ENCODE results near the gene ZNF582. TPM values are rescaled to one million over a fixed set of nuclear protein-coding genes. Genes with fewer than 3 reads are reported as not detected.

Gene ZNF582
- total RNA-seq, 2 experiments from 2014 or later, result 1.5 to 1.8 TPM

GRCh38 chr19:56404705-56405056 lies 11.3 kb upstream of the ZNF582 start:
- Histone ChIP-seq H3K4me1 (ENCODE audit: insufficient read depth, low read length) (peaks cover 22% of the 10 kb centered on the region), H3K4me3 (ENCODE audit: low read length) (peak overlapping the region; percentile 82), H3K27me3 (ENCODE audit: control insufficient read depth in 1 of 2, insufficient read depth in 2 of 2, low read length in 2 of 2) (no peaks in the 10 kb centered on the region), H3K27ac (ENCODE audit: low read depth in 1 of 2, low read length in 2 of 2) (no peak overlapping the region), H3K9me3 (ENCODE audit: control insufficient read depth in 1 of 2, insufficient read depth in 1 of 2, low read length in 2 of 2) (peaks cover 22 to 49% of the 10 kb centered on the region in 2 experiments), H3K36me3 (ENCODE audit: insufficient read depth, low read length) (peaks cover 29% of the 10 kb centered on the region)
- ATAC-seq (ENCODE audit: poor library complexity) (no peak), DNase-seq (no peak)
- intact Hi-C loops (cut with DNase I, micrococcal nuclease), result loop anchor here (1.0 to 10.0 kb wide), 4 partner anchors 11 to 188 kb away; partner anchors contain the start of genes ZFP28 (in 1 of the 2) and ZNF582 (in 1 of the 2)
- Mint-ChIP-seq H3K4me3 (peak overlapping the region; percentile 99), H3K36me3 (ENCODE audit: low read depth) (peaks cover 96% of the 10 kb centered on the region), H3K9me3 (peaks cover 24% of the 10 kb centered on the region), H3K27ac (peak overlapping the region; percentile 95), H3K4me1 (ENCODE audit: low read depth) (peaks cover 32% of the 10 kb centered on the region), H3K27me3 (no peaks in the 10 kb centered on the region)
- CTCF ChIA-PET, result no interaction called here
- TF ChIP-seq, protein P1, sequence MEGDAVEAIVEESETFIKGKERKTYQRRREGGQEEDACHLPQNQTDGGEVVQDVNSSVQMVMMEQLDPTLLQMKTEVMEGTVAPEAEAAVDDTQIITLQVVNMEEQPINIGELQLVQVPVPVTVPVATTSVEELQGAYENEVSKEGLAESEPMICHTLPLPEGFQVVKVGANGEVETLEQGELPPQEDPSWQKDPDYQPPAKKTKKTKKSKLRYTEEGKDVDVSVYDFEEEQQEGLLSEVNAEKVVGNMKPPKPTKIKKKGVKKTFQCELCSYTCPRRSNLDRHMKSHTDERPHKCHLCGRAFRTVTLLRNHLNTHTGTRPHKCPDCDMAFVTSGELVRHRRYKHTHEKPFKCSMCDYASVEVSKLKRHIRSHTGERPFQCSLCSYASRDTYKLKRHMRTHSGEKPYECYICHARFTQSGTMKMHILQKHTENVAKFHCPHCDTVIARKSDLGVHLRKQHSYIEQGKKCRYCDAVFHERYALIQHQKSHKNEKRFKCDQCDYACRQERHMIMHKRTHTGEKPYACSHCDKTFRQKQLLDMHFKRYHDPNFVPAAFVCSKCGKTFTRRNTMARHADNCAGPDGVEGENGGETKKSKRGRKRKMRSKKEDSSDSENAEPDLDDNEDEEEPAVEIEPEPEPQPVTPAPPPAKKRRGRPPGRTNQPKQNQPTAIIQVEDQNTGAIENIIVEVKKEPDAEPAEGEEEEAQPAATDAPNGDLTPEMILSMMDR (IDR thresholded peaks at IDR 0.05), result no peak
- POLR2A ChIA-PET, result interaction anchor here (0.6 to 2.1 kb wide), 3 partner anchors 11 to 835 kb away, joined by 3 to 23 read pairs (median 3); partner anchors contain the start of genes ZNF582 and ZNF835

DNA sequence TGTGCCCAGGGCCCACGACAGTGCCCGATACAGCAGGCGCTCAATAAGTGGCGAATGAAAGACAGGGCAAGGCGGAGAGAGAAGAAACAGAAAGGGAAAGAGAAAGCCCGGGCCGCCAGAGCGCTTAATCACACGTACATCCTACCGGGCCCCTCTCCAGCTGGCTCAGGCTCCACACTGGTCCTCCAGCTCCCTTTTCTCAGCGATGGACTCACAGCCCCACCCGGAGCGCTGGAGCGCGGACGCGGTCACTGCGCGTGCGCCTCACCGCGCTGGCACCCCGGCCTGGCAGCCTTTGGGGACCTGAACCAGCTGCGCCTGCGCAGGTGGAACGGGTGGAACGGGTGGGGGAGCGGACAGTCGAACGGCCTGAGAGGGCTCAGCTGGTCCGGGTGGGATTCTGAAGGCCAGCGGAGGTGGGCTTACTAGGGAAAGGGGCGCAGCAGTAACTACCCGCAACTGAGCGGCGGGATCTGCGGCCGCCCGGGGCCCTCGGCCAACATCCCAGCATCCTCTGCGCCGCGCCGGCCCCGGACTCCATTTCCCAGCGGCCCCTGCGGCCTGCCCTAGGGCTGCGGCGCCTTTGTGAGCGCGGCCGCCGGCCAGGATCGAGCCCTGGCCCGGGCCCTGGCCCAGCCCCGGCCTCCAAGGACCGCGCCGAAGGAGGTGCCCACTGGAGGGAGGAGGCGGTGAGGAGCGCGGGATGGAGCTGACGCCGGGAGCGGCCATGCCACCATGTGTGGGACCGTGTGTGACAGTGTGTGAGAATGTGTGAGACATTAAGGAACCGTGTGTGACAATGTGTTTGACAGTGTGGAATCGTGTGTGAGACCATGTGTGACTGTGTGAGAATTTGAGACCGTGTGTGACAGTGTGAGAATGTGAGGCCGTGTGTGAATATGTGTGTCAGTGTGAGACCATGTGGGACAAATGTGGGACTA lies 10.7 kb upstream of the ZNF582 start, which contains the start of gene ZNF583:
Gene ZNF583, plus strand, starts transcription at position 569 of the 941 bp plus-strand sequence. CDS start 2,783 bp downstream, outside the sequence.
- Histone ChIP-seq H3K4me3 (ENCODE audit: low read length) (peak within 1 kb of the TSS; percentile 82), H3K9me3 (ENCODE audit: control insufficient read depth in 1 of 2, insufficient read depth in 1 of 2, low read length in 2 of 2) (peaks cover 19 to 49% of the 10 kb centered on the region in 2 experiments), H3K36me3 (ENCODE audit: insufficient read depth, low read length) (peaks cover 23% of the 10 kb centered on the region), H3K4me1 (ENCODE audit: insufficient read depth, low read length) (peaks cover 22% of the 10 kb centered on the region), H3K27ac (ENCODE audit: low read depth in 1 of 2, low read length in 2 of 2) (peak within 1 kb of the TSS; percentile 88 to 96), H3K27me3 (ENCODE audit: control insufficient read depth in 1 of 2, insufficient read depth in 2 of 2, low read length in 2 of 2) (no peaks in the 10 kb centered on the region)
- peak; percentile 84 for ATAC-seq (ENCODE audit: poor library complexity)
- H3K36me3 Mint-ChIP-seq (ENCODE audit: low read depth), result peaks cover 96% of the 10 kb centered on the region
- H3K27ac Mint-ChIP-seq, result peak within 1 kb of the TSS; percentile 95
- H3K9me3 Mint-ChIP-seq, result peaks cover 23% of the 10 kb centered on the region
- intact Hi-C loops (cut with DNase I, micrococcal nuclease), result loop anchor here (1.0 to 10.0 kb wide), 3 partner anchors 11 to 131 kb away; partner anchors contain the start of genes ZNF582 (in 2 of the 2) and ZFP28 (in 1 of the 2)
- TF ChIP-seq, protein P1 (IDR thresholded peaks at IDR 0.05), result no peak
- H3K27me3 Mint-ChIP-seq, result no peaks in the 10 kb centered on the region
- peaks cover 32% of the 10 kb centered on the region for H3K4me1 Mint-ChIP-seq (ENCODE audit: low read depth)
- ChIA-PET POLR2A (interaction anchor here (0.6 to 2.1 kb wide), 9 partner anchors 10 to 959 kb away, joined by 3 to 23 read pairs (median 4); partner anchors contain the start of genes TRAPPC2B, ZNF547, ZNF582 and ZNF71), CTCF (interaction anchor here (1.9 kb wide), 1 partner anchor 11 kb away, joined by 5 read pairs; the partner anchor contains the start of gene ZNF582)
- peak; percentile 79 to 95 (median 88) for DNase-seq
- peak within 1 kb of the TSS; percentile 99 for H3K4me3 Mint-ChIP-seq

GRCh38 chr19:56403261-56403660 lies 9.9 kb upstream of the ZNF582 start:
- TF ChIP-seq, protein P1 (IDR thresholded peaks at IDR 0.05), result no peak
- intact Hi-C loops (cut with DNase I, micrococcal nuclease), result loop anchor here (1.0 to 10.0 kb wide), 2 partner anchors 10 to 132 kb away; partner anchors contain the start of genes ZFP28 (in 1 of the 2) and ZNF582 (in 1 of the 2)
- Mint-ChIP-seq H3K4me3 (peak overlapping the region; percentile 99), H3K27me3 (no peaks in the 10 kb centered on the region), H3K4me1 (ENCODE audit: low read depth) (peaks cover 32% of the 10 kb centered on the region), H3K27ac (peak overlapping the region; percentile 95), H3K36me3 (ENCODE audit: low read depth) (peaks cover 96% of the 10 kb centered on the region), H3K9me3 (peaks cover 20% of the 10 kb centered on the region)
- H3K4me3 ChIP-seq (ENCODE audit: low read length), result peak overlapping the region; percentile 82
- peaks cover 20 to 49% of the 10 kb centered on the region in 2 experiments for H3K9me3 ChIP-seq (ENCODE audit: control insufficient read depth in 1 of 2, insufficient read depth in 1 of 2, low read length in 2 of 2)
- no peaks in the 10 kb centered on the region for H3K27me3 ChIP-seq (ENCODE audit: control insufficient read depth in 1 of 2, insufficient read depth in 2 of 2, low read length in 2 of 2)
- ATAC-seq (ENCODE audit: poor library complexity) (no peak), DNase-seq (peak in 2 of 14 experiments; percentile 25 to 26)
- peak overlapping the region; percentile 88 to 96 for H3K27ac ChIP-seq (ENCODE audit: low read depth in 1 of 2, low read length in 2 of 2)
- H3K36me3 ChIP-seq (ENCODE audit: insufficient read depth, low read length), result peaks cover 15% of the 10 kb centered on the region
- peaks cover 22% of the 10 kb centered on the region for H3K4me1 ChIP-seq (ENCODE audit: insufficient read depth, low read length)
- CTCF ChIA-PET, result interaction anchor here (1.9 kb wide), 1 partner anchor 10 kb away, joined by 5 read pairs; the partner anchor contains the start of gene ZNF582
- POLR2A ChIA-PET, result interaction anchor here (0.6 to 2.1 kb wide), 8 partner anchors 9 to 960 kb away, joined by 3 to 23 read pairs (median 4); partner anchors contain the start of genes TRAPPC2B, ZNF547, ZNF582 and ZNF71

Data from CD4-positive, alpha-beta T cell (primary cell).